Hematopoietic multipotent progenitor cell (in vitro differentiated cells): ENCODE measurements around the gene AHSA1. TPM values are rescaled to one million over a fixed set of nuclear protein-coding genes. Genes with fewer than 3 reads are reported as not detected.

ENCODE experiments used
- DNase-seq, 3 donors: peaks; one replicate each; pipeline ENCODE4 v3.0.0-alpha.2; 2011 to 2015; ENCODE audit warnings: low read depth in 2 of 3, low spot score in 2 of 3
- small RNA-seq: library from RNA; depleted of rRNA; stranded (forward); fragments of <200 nt; gene quantifications from one replicate; pipeline ENCODE3, GENCODE V24; 2012
- total RNA-seq: library from RNA; depleted of rRNA; stranded (reverse); fragments of >200 nt; gene quantifications from one replicate; pipeline ENCODE4 v1.2.3, GENCODE V29; 2012

Gene AHSA1
- total RNA-seq, 1 donor: 61.9 TPM

- DNase-seq: no peak
Observed at GRCh38 chr14:77507762-77508161, 49.9 kb downstream of the AHSA1 start.

DNA sequence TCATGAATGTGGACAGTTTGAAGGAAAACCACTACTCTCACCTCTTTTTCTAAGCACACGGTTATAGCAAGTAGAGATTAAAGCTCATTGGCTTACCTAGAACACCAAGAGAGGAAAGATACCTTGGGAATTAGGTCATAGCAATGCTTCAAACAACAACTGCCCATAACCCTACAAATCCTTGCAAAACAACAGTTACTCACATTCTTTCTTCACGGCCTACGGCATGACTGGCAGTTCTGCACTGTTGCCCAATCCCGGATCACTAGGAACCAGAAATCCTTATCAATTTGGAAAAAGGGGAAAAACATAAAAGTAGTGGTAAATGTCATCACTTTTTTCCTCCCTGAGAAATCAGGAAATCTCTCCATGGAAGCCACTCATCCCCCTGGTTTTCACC, 50.4 kb downstream of the AHSA1 start:
- DNase-seq: no peak

DNA sequence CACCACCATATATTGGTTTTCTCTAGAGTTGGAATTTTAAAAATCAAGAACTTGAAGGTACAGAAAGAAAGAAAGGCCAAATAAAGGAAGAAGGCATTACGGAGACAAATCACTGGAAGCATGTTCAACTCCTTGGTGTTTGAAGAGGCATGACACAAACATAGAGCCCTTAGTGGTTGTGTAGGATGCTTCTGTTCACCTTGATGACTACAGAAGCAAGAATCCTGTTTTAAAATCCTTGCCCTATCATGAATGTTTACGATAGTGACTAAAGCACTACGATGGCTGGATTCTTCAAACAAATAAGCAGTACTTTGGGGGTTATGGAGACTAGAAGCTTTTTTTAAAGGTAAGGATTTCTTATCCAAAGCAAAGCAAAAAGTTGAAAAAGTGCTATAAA, 51.0 kb downstream of the AHSA1 start:
- no peak for DNase-seq

- DNase-seq: no peak
Observed at GRCh38 chr14:77509366-77509765, 51.5 kb downstream of the AHSA1 start.

DNA sequence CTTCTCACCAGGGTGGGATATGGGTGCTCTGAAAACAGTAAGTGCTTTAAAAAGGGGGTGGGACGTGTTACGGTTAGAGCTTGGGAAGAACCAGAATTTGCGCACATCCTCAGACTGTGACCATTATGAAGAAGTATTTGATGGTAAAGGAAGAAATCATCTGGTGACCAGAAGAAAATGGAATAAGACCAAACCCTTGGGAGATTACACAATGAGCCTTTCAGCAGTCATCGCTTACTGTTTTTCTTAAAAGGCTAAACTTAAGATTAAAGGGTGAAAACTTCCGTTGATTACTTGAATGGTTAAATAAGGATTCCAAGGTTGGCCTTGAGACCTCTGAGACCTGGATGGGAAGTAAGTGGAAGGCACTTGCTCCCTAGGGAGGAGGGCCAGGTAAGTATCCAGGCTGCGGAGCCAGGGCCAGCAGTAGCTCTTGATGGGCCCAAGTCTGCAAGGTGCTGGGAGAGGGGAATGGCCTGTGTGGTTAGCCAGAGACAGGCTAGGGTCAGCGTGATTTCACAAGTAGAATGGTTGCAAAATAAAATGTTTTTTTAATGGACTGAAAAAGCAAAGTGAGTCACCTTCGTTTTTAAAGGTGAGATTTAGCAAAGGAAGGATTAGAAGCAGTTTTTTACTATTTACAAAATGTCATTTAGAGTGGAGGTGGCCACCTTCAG, 53.7 kb downstream of the AHSA1 start:
- no peak for DNase-seq

DNA sequence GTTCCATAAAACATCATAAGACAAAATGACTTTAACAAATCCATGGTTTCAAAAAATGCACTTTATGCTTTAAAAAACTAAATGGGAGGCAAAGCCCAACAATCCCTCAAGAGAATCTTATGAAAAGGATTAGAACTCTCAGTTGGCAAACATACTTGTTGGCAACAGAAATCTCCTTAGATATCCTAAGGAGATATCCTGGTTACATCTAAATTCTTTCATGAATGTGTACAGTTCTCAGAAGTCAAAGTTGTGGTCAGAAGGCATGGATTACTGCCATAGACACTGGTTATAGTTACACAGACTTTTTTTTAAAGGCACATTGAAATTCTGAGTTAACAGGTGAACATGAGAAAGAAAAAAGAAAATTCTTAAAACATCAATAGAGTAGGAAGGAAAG, 58.2 kb downstream of the AHSA1 start:
- DNase-seq: no peak

Small RNA genes within 50 kb of the gene (small RNA-seq; reads per million reads assigned to genes)
- not detected for gene RF00404

Other genes starting within 250 kb of the AHSA1 start
- not detected for gene NGB, start 186.9 kb upstream of the AHSA1 start, total RNA-seq
- gene POMT2, start 137.2 kb upstream of the AHSA1 start, total RNA-seq: 7.0 TPM
- gene GSTZ1, start 137.1 kb upstream of the AHSA1 start, total RNA-seq: 42.0 TPM
- gene TMED8, start 81.0 kb upstream of the AHSA1 start, total RNA-seq: 19.9 TPM
- gene SAMD15, start 80.7 kb upstream of the AHSA1 start, total RNA-seq: 0.81 TPM
- gene NOXRED1, start 34.6 kb upstream of the AHSA1 start, total RNA-seq: 0.27 TPM
- 26.7 TPM for gene VIPAS39, start 492 bp upstream of the AHSA1 start, total RNA-seq
- gene ISM2, start 40.7 kb downstream of the AHSA1 start, total RNA-seq: 0.27 TPM
- gene SPTLC2, start 158.5 kb downstream of the AHSA1 start, total RNA-seq: 66.2 TPM
- 5.9 TPM for gene ALKBH1, start 249.9 kb downstream of the AHSA1 start, total RNA-seq